GM19372 (cell line): Measurements from ENCODE around the gene NGB.
"Not testable (repeated sequence)": the region's sequence is repeated elsewhere in the genome, so short reads cannot be mapped to it uniquely, and the experiment has no call there.

ENCODE experiments used
- ATAC-seq: cut with Tn5 transposase; IDR thresholded peaks from one replicate; pipeline ENCODE4 v1.9.1; 2021; ENCODE audit warnings: mild to moderate bottlenecking, low read depth, moderate library complexity; ENCODE audit not compliant: unreplicated experiment

The NGB gene

GRCh38 chr14:77296906-77297305 lies 25.9 kb upstream of the NGB start:
- ATAC-seq = no peak

DNA sequence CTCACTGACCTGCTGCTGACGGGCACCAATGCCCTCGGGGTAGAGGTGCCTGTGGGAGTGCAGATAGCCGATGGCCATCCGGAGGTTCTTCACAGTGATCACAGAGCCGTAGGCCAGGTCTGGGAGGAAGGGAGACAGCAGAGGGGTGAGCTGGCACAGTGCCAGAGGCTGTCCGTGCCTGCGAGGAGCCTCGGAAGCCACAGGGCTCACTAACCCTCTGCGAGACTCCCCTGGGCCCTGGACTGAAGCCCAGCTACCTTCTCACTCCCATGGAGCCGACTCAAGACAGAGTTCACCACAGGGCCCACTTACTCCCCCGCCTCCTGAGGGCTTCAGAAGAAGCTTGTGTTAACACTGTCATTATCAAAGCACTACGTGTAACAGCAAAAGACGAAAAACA lies 25.1 kb upstream of the NGB start:
- no peak for ATAC-seq

DNA sequence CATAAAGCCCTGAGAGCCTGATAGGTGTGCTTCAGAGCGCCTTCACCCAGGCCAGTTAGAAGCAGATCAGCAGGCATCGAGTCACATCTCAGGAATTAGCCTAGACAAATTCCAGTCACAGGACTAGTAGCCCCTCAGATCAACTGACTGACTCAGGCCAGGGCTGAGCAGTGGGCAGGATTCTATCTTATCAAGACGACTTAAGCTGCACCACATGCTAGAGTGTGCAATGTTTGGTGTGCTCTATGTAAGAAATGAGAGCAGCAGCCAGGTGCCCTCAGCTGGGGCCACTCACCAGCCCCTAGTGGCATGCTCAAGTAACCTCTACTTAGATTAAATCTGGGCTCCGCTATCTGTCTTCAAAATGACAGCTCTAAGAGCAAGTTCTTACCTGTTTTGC lies 19.7 kb upstream of the NGB start:
- no peak for ATAC-seq

GRCh38 chr14:77286576-77286975 lies 15.6 kb upstream of the NGB start:
- ATAC-seq = no peak

- ATAC-seq = no peak
Observed at GRCh38 chr14:77284466-77284865, 13.5 kb upstream of the NGB start.

GRCh38 chr14:77284066-77284465 lies 13.1 kb upstream of the NGB start:
- no peak for ATAC-seq

GRCh38 chr14:77281852-77282410 lies 10.9 kb upstream of the NGB start:
- no peak for ATAC-seq

- ATAC-seq = not testable (repeated sequence)
Observed at GRCh38 chr14:77280921-77281320, 9.9 kb upstream of the NGB start.

- ATAC-seq = no peak
Observed at GRCh38 chr14:77279719-77280118, 8.7 kb upstream of the NGB start.

DNA sequence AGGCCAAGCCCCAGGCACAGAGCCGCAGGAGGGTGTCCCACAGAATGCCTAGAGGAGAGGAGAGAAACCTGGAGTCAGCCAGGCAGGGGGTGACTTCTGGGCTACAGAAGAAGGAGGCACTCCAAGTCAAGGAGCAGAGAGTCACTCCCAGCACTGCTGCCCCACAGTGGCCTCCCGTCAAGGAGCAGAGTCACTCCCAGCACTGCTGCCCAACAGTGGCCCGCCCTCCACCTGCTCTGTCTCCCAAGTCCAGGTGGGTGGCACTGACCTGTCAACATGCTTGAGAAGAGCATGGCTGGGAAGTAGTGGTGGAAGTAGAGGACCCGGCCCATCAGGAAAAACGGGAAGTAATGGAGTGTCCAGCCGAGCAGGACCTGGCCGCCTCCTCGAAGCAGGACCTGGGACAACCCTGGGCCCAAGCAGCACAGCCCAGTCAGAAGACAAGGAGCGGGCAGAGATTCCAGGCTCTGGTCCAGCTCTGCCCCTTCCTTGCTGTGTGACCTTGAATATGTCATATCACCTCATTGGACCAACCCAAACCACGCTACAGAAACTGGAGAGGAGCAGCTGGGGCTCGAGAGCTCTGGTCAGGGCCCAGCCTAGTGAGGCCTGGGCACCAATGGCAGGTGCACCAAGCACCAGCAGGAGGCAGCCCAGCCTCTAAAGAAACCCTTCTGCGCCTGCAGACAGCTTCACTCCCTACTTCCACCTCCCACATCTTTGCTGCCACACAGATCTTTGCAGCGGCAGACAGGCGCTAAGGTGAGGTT lies 7.6 kb upstream of the NGB start:
- no peak for ATAC-seq

DNA sequence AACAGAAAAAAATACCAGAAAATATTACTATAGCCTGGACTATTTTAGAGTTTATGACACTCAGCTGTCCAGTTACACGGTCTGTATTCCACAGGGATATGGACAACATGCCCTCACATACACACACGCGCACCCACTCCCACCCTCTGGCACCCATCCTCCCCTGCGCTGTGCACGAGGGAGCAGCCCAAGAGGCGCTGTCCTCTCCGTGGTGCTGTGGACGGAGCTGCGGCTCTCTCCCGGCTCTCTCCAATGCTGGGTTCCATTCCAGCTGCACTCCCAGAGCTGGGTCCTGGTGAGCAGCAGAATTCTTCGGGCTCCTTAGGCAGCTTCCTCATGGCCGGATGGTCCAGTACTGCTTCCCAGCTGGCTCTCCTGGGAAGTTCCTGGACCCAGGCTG lies 6.0 kb upstream of the NGB start:
- ATAC-seq = no peak

DNA sequence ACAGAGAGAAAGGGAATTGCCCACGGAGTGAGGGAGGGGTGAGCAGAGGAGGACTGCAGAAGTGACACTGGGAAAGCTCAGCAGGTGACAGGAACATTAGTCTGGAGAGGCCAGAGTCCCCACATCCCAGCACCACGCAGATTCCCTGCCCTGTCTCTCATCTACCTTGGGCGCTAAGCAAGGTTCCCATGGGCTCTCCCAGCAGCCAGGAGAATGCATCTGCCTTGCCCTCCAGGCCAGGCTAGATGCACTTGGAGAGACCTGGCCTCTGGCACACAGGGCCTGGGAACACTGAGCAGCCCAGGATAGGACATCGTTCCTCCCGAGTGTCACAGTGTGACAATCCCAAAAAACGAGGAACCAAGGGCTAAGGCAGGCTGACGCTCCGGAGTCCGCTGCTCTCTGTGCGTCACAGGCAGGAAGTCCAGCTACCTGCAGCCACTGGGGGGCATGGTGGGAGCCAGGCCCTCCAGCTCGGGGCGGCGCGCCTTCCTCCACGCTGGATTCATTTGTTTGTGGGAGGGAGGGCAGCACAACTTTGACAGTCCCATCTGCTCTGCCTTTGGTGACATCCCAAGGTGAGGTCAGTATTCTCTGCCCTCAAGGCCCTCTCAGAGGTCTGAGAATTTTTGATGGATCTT lies 5.4 kb upstream of the NGB start:
- ATAC-seq = no peak

DNA sequence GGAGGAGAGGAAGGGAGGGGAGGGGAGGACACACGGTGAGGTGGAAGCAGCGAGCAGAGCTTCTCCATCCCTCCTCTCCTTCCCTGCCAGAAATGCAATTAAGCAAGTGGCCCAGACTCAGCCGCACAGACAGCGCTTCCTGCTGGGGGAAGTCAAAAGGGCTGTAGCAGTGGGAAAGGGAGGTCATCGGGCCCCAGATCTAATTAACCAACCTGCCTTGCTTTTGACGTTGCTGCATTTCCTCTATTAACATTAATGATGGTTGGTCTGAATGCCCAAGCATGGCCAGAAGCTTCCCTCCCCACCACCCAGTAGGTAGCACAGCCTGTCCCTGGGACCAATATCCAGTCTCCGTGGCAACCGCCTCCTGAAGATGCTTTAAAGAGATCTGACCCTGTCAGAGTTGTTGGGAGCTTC lies 4.6 kb upstream of the NGB start:
- ATAC-seq = no peak

DNA sequence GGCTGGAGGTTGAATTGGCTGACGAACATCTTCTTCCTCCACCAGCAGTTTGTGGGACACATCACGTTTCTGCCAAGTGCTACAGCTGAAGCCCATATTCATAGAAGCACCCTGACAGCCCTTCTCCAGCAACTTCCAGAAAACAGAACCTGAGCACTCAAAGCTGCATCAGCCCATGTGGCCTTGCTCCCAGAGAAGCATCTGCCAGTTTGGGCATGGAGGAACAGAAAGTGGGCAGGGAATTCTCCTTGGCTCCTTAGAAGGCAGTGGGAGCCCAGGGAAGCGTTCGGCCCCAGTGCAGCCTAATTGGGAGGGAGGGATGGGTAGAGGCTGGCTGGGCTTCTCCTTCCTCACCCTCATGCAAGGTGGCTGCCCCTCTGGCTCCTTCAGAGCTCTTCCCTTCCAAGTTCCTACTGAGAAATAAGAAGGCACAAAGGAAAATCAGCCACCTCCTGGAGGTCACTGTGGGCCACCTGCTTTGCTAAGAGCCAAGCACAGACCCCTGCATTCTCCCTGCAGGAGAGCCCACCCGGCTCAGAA lies 4.1 kb upstream of the NGB start:
- ATAC-seq = no peak

DNA sequence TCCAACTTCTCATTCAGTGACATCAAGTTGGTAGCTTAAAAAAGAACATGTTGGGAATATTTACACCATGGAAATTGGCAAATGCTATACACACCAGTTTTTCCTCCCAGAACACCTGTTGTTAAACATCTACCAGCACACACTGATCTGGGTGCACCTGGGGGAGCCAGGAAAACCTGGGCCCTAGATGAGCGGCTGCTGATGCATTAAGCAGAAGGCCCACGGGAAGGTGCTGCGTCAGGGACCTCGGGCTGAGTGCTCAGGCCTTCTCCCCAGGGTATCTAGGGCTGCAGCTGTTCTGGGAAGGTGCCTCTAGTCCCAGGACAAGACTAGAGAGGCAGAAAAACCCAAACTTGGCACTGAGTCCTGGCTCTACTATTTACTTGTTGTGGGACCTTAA lies 2.8 kb upstream of the NGB start:
- ATAC-seq = no peak

DNA sequence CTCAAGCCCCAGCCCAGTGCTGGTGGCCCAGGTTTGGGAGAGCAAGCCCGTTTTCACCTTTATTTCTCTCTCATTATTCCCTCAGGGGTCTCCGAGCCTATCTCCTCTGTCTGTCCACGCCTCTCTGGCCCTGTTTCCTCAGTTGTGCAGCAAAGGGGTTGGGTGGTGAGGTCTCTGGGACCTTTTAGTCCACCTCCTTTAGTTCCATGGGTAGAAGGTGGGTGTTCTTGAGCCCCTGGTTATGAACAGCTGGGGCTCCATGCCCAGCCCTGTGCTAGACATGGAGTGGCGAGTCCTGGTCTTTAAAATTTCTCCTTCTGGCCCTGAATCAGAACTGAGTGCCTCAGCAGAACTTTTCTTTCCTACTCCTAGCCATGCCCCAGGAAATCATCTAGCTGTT lies 1.3 kb upstream of the NGB start:
- ATAC-seq = no peak

GRCh38 chr14:77270361-77271112 lies 469 bp downstream of the NGB start:
- no peak for ATAC-seq

- no peak for ATAC-seq
Observed at GRCh38 chr14:77268989-77269600, 1.9 kb downstream of the NGB start.

DNA sequence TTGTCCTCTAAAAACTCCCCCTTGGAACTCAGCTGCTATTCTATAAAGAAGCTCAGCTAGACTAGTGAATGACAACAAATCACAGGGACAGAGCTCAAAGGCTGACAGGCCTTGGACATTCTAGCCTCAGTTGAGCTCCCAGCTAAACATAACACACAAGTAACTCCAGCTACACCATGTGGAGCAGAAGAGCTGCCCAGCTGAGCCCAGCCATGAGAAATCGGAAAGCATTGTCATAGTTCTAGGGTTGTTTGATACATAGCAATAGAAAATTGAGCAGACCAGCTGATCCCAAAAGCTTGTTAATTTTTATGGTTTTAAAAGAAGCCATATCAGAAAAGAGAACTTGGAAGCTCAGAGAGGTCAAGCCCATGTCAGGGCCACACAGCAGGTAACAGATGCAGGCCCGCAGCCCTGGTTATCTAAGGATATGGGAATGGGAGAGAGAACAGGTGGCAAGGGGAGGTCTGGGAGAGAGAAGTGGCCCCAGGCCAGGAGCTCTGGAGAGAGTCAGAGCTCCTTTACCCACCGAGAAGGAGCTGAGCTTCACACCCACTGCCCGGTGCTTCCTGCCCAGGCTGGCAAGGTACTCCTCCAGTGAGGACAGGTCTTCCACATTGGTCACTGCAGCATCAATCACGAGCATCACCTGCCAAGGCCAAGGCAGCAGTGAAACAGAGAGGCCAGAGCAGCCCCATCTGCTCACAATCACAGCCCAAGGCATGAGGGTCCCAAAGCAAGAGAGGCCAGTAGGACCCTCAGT lies 2.9 kb downstream of the NGB start:
- ATAC-seq = no peak

- ATAC-seq = no peak
Observed at GRCh38 chr14:77266336-77266735, 4.7 kb downstream of the NGB start.
